ENCODE data around the gene RHEBL1.
A peak's percentile ranks its signal among the peaks of the same experiment; 100 is the strongest.

RHEBL1 gene

DNA sequence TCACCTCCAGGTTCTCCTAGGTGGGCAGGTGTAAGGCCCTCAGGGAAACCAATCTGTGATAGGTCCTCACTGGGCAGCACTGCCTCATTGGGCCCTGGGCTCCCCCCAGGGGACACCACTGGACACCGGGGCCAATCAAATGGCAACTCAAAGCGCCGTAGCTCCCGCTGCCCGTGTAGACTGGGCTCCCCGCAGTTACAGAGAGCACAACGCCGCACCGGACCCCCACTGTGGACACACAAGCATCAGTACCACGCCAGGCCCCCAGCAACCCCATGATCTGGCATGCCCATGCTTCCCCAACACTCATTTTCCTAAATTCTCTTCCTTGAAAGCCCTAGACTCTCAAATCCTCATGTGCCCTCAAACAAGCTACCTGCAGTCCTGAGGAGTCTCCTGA lies 15.3 kb downstream of the RHEBL1 start:
- DNase-seq (ENCODE audit: low spot score): no peak

DNA sequence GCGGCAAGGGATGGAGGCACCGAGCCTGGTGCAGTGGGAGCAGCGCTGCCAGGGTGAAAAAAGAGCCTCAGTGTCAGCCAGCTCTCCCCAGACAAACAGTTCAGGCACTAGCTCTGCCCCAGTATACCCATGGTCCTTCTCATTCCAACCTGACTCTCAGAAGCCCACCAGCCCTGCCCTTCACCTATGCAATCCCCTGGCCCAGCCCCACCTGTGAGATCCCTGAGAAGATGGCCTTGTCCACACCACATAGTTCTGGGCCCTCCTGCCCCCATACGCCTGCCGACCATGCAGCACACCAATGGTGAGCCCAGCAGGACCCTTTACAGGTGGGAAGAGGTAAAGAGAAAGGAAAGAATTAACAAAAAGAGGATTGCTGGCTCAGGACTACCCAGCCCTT lies 15.7 kb downstream of the RHEBL1 start:
- DNase-seq (ENCODE audit: low spot score): no peak

DNA sequence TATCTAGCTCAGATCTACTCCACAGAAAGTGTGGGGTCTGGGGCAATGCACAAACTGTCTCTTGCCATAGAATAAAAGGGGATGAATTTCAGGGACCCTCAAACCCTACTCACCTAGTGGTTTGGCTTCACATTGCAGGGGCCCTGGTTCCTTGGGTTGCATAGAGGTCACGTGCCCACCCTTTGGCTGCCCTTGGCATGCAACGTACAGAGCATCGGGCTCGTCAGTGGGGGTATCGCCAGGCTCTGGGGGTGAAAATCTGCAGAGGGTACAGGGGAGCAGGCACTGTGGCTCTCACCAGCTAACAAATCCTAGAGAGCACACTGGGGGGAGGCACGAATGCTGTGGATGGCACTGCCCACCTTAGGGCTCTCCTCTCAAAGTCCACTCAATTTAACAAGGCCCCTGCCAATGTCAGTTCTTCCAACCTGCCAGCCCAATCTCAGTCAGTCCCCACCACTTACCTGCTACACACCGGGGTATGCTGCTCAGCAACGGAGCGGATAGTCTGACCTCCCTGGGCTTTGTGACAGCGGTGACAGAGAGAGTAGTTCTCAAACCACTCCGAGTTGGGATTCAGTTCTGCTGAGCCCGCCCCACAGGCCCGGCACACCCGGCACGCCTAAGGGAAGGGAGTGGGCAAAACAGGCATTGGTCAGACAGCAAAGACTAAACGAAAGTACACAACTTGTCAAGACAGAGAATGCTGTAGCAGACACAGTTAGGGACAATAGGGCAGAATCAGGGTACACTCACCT lies 17.1 kb downstream of the RHEBL1 start:
- no peak for DNase-seq (ENCODE audit: low spot score)

DNA sequence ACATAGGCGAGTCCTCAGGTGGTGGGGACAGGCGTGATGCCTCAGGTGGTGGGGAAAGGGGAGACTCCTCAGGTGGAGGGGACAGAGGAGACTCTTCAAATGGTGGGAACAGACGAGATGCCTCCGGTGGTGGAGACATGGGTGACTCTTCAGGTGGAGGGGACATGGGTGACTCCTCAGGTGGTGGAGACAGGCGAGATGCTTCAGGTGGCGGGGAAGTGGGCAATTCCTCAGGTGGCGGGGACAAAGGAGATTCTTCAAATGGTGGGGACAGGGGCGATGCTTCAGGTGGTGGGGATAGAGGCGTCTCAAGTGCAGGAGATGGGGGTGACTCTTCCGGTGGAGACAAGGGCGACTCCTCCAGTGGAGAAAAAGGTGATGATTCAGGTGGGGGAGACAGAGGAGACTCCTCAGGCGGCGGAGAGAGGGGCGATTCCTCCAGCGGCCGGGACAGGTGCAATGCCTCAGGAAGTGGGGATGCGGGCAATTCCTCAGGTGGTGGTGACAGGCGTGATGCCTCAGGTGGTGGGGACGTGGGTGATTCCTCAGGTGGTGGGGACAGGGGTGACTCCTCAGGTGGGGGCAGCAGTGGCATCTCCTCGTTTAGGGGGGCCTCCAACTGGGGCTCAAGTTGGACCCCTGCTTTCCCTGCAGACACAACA lies 17.9 kb downstream of the RHEBL1 start:
- no peak for DNase-seq (ENCODE audit: low spot score)

DNA sequence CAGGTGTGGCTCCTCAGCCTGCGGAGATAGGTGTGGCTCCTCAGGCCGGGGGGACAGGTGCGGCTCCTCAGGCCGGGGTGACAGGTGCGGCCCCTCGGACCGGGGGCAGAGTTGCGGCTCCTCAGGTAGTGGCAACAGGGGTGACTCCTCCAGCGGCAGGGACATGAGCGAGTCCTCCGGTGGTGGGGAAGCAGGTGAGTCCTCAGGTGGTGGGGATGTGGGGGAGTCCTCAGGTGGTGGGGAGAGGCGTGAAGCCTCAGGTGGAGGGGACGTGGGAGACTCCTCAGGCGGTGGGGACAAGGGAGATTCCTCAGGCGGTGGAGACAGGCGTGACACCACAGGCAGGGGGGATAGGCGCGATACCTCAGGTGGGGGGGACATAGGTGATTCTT lies 18.4 kb downstream of the RHEBL1 start:
- no peak for DNase-seq (ENCODE audit: low spot score)

DNA sequence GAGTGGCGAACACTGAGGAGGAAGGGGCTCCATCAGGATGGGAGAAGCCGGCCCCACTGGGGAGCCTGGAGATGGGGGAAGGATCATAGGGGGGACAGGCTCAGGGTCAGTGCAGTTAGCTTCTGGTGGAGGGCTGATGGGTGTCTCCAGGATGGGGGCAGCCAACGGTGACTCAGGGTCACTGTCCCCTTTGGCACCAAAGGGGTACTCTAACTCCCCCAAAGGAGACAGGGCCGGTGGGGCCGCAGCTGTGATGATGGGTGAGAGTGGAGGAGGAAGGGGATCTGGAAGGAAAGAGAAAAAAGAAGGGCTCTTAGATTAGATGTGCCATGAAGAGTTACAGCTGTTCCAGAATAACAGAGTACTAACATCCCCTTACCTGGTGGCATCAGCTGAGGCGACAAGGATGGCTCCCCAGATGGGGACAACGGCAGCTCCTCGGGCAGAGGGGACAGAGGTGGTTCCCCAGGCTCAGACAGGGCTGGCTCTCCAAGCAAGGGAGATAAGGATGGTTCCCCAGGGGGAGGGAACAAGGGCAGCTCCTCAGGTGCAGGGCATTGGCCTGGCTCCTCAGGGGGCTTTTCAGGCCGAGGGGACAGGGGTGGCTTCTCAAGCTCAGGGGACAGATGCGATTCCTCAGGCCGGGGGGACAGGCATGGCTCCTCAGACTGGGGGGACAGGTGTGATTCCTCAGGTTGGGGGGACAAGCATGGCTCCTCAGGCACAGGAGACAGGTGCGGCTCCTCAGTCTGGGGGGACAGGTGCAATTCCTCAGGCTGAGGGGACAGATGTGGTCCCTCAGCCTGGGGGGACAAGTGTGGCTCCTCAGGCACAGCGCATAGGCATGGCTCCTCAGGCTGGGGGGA lies 19.0 kb downstream of the RHEBL1 start:
- DNase-seq (ENCODE audit: low spot score): no peak

DNA sequence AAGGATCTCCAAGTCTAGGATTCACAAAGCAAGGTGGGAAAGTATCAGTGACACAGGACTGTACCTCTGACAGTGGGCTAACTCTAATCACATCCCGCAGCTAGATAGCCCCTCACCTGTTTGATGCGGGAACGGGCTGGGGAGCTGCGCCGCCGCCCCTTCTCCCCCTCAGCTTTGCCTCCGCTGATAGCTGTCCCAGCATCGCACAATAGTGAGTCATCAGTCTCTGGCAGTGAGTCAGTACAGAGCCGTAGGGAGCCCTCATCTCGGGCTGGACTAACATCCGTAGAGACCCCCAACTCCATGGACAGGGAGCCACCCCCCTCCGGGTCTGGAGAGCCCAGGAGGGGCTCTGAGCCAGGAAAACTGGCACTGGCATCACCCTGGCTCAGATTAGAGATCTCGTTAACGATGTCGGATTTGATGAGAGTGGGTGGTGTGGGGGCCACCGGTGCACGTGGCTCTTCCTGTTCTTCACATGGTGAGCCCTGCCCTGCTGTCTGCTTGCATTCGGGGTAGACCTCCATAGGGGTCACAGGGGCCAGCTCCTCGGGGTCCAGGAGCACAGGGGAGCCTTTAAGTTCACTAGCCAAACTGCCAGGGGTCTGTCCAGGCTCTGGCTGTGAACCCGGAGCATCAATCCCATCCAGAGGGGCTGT lies 20.1 kb downstream of the RHEBL1 start:
- no peak for DNase-seq (ENCODE audit: low spot score)

DNA sequence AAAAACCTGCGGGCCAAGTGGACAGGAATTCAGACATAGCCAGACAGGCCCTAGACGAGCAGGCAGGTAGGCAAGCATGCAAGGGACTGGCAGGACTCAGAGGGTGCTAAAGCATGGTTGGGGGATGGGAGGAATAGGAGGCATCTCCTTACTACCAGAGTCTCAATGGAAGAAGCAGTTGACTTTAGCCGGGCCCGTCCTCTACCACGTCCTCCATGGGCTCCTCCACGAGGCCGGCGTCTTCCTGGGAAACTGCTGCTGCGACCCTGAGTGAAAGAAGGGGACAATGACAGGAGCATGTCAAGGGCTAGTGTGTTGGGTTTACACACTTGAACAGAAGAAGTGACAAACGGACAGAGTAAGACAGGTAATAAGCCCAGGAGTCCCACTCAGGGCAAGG lies 20.8 kb downstream of the RHEBL1 start:
- no peak for DNase-seq (ENCODE audit: low spot score)

DNA sequence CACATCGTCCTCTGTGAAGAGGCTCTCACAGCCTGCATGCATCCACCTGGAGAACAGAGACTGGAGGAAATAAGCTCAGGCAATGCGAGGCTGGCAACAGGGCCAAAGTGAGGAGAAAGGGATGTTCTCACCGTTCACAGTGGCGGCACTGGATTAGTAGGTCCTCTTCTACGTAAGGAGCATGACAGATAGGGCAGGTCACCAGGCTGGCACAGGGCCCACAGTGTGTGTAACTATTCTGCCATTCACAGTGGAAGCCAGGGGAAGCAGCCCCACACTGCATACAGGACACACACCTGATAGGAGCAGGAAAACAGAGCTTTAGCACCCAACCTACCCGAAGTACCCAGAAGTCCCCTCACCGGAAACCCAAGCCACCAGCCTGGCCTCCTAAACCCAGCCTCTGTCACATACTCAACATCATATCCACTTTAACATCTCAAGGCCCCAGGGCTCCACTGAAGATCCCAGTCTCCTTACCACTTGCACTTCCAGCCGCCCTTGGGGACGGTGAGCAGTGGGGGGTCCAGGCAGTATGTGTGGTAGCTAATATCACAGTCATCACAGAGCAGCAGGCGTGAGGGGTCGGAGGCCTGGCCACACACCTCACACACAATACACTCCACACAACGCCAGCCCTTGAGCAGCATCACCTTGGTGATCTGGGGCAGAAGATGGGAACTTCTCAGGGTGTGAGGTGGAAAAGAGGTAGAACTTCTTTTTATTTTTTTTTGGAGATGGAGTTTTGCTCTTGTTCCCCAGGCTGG lies 23.5 kb downstream of the RHEBL1 start:
- DNase-seq (ENCODE audit: low spot score): no peak

DNA sequence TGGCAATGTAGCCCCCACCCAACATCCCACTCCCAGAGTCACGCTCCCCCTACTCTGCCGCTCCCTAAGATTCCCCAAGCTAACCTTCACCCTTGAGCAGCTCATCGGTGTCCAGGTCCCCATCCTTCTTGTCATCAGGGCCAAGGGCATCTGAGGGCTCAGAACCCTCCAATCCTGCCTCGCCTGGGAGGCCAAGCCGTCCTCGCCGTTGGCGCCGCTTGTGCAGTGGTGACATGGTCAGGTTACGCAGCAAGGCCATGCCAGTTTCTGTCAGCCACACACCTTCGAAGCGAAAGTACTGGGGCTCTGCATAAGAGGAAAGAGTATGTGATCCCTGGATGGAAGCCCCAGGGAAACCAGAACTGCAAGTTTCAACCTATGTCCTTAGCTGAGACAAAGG lies 25.1 kb downstream of the RHEBL1 start:
- DNase-seq (ENCODE audit: low spot score): no peak

DNA sequence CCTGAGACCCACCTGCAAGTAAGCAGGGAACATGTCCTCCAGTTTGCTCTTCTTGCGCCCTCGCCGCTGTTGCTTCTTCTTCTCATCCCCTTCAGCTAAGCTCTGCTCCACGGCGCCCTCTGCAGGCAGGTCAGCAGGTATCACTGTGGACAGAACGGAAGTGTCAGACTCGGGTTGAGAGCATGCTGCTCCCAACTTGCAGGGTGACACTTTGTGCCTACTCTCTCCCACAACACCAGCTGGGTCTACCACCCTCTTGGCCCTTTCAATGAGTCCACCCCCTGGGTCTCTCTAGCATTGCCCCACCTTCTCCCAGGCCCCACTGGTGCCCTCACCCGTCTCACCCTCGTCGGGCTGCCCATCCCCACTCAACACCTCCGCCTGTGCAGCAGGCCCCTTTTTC lies 25.9 kb downstream of the RHEBL1 start:
- peak; percentile 76 for DNase-seq (ENCODE audit: low spot score)

DNA sequence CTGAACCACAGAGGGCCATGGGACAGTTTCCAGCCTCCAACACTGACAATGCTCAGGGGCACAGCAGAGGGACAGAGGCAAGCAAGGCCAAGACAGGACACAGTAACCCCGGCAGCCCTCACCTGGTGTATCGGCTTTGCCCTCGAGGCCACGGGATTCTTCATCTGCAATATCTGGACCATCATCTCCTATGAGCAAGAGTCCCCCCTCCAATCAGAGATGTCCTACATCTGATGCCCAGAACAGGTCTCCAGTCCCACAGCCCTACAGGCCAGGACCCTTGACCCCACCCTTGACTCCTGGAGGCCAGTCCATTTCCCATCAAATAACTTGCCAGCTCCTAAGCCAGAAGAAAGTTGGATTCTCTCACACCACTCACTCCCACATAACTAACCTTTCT lies 26.5 kb downstream of the RHEBL1 start:
- DNase-seq (ENCODE audit: low spot score): no peak

DNA sequence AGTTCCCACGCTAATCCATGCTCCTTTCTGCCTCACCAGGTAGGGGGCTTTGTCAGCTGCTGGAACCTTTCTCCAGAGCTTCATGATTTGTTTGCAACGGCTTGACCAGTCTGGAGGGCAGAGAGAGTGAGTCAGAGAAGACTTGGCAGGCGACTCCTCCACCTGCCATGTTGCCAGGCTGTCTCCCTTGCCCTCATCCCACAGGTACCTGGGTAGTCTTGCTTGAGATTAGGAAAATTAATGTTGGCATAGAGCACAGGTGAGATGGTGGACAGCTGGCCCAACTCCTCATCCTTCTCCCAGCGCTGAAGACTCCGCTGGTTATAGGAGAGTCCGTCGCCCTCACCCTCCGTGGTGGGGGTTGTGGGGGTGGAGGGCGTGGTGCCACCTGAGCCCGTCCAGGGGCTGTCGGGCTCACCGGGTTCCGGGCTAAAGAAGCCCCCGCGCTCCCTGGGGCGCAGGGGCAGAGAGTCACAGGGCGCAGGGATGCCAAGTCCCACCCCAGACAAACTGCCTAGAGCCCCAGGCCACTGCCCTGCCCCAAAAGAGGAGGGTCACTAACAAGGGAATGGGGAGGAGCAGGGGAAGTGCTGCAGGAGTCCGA lies 27.8 kb downstream of the RHEBL1 start:
- DNase-seq (ENCODE audit: low spot score): no peak

DNA sequence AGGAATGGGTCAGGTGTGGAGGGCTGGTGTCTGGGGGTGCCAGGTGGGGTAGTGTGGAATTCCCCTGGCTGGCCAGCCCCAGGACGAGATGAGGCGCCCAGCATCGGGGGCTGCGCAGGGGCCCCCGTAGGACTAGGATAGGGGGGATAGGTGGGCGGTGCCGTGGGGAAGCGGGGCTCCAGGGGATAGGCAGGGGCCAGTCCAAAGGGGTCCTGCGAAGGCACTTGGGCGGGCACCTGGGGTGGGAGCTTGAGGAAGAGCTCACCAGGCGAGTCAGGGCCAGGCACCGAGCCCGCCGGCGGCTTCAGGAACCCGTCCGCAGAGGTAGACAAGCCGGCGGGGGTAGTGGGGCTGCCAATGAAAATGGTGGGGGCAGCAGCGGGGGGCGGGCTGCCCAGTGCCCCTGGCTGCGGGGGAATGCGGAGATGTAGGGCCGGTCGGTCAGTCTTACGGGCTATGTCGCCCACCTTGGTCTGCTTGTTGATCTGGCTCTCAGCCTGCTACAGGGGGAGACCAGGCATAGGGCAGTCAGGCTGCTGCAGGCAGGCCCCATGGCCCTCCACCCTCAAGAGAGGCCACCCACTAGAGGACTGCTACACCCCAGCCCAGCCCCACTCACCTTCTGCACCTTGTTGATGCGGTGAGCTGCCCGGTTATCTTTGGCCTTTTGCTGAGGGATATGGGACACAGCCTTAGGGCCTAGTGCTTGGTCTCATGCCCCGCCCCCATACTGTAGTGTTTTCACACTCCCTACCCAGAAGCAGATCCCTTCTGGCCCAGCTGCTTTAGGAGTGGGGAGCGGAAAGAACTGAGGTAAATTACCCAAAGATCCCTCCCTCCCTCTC lies 28.5 kb downstream of the RHEBL1 start:
- DNase-seq (ENCODE audit: low spot score): no peak

DNA sequence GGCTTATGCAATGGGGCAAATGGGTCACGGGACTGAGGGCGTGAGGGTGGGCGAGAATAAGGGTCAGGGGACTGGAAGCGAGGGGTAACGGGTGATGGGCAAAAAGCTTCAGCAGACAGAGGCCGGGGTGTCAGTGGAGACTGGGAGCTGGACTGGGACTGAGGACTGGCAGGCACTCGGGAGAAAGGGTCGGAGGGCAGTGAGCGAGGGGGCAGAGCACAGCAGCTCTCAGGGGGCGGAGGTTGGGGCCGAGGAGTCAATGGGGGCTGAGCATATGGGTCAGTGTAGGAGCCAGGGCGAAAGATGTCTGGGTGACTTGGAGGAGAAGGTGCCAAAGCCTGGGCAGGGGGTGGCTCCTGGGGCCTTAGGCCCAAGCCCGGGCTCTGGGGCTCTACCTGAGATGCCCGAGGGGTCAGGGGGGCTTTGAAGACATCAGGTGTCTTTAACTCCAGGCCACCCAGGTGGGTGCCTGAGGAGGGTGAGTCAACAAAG lies 29.4 kb downstream of the RHEBL1 start:
- no peak for DNase-seq (ENCODE audit: low spot score)

DNA sequence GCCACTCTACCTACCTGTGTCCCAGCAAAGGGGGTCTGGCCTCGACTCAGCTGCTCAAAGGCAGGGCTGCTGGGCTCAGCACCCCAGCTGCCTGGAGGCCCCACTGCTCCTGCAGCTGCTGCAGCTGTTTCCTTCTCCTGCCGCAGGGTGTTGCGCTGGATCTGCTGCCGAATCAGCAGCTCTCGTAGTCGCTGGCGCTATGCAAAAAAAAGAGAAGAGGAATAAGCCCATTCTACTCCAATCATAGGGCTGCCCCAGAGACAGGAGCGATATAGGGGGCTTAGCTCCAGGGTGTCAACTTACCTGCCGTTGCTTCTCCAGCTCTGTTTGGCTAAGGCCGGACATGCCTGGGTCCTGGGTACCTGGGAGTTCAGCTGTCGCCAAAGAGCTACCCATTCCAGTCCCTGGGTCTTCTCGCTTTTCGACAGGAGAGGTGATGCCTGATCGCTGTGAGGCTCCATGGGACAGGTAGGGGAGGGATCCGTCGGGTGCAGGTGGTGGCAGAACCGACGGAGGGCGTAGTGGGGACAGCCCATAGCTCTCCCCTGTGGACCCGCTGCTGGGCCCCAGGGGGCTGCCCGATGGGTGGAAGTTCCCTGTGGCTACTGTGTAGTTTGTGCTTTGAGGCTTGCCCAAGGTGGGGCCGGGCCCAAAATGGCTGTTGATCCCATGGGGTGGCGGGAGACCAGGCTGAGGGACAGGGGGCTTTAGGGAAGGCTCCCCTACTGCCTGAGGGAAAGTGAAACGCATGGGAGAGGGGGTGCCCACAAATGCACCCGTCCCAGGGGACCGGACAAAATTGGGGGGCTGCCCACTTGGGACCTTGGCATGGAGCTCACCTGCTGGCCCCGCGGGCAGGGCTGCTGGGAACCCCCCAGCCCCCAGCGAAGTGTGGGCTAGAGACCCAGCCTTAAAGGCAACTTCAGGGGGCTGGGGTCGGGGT lies 30.1 kb downstream of the RHEBL1 start:
- DNase-seq (ENCODE audit: low spot score): no peak

DNA sequence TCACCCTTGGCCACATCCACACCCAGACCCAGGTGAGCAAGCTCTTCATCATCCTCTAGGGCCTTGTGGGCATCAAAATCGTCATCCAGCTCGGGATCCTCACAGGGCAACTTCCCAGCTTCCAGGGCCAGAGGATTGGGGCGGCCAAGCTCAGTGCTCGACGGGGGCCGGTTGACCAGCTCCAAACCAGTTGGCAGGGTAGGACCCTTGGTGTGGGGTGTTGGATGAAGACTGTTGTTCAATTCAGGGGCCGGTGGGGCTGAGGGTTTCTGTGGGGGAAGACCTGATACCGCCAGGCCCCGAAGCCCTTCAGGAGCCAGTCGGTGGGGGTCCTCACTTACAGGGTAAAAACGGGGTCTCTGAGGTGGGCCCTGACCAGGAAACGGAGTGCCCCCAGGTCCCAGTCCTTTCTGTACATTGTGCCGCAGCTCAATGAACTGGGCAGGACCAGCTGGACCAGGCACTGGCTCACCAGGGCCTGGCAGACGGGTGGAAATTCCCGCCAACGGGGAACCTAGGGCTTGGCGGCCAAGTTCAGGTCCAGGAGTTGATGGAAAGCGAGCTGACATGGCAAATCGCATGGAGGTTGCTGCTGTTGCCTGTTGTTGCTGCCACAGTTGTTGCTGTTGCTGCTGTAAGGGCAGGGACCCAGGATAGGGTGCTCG lies 31.4 kb downstream of the RHEBL1 start:
- DNase-seq (ENCODE audit: low spot score): no peak

DNA sequence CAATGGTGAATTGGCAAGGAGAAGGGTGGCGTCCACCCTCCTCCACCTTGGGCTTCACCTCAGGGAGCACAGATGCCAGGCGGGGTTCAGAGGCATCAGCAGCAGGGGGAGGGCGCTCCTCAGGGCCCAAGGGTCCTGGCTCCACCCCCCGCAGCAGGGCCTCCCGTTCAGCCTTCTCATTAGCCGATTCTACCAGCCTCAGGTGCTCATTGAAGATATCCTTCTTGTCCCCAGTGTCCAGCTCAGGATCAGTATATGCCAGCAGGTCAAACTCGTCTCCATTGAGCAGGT lies 31.9 kb downstream of the RHEBL1 start:
- no peak for DNase-seq (ENCODE audit: low spot score)
